GM21717 (cell line): ENCODE measurements around the gene GJC2.
A peak's percentile ranks its signal among the peaks of the same experiment; 100 is the strongest.

Experiments
- ATAC-seq: cut with Tn5 transposase; IDR thresholded peaks from one replicate; pipeline ENCODE4 v1.9.1; 2021; ENCODE audit warnings: mild to moderate bottlenecking, moderate library complexity; ENCODE audit not compliant: unreplicated experiment

GJC2 gene

GRCh38 chr1:228156515-228156881 is 6.8 kb downstream of the GJC2 start:
- no peak for ATAC-seq

- no peak for ATAC-seq
Observed at GRCh38 chr1:228156941-228157728, 7.4 kb downstream of the GJC2 start.

- no peak for ATAC-seq
Observed at GRCh38 chr1:228157729-228158126, 8.0 kb downstream of the GJC2 start.

GRCh38 chr1:228158151-228159007 is 8.6 kb downstream of the GJC2 start:
- ATAC-seq, result no peak

- no peak for ATAC-seq
Observed at GRCh38 chr1:228159008-228159665, 9.4 kb downstream of the GJC2 start.

GRCh38 chr1:228160201-228160761 is 10.6 kb downstream of the GJC2 start:
- ATAC-seq, result no peak

GRCh38 chr1:228161362-228161761 is 11.6 kb downstream of the GJC2 start:
- no peak for ATAC-seq

GRCh38 chr1:228161866-228162265 is 12.1 kb downstream of the GJC2 start:
- no peak for ATAC-seq

- no peak for ATAC-seq
Observed at GRCh38 chr1:228162286-228163006, 12.7 kb downstream of the GJC2 start.

- no peak for ATAC-seq
Observed at GRCh38 chr1:228163007-228163753, 13.4 kb downstream of the GJC2 start.

GRCh38 chr1:228163776-228164519 is 14.2 kb downstream of the GJC2 start:
- no peak for ATAC-seq

- peak; percentile 1 for ATAC-seq
Observed at GRCh38 chr1:228164561-228165371, 15.0 kb downstream of the GJC2 start.

- ATAC-seq, result peak; percentile 83
Observed at GRCh38 chr1:228165372-228166169, 15.8 kb downstream of the GJC2 start, which contains the start of gene IBA57. IBA57 (plus strand) TSS chr1:228165804; CDS start chr1:228165817, 13 bp downstream.

- ATAC-seq, result peak; percentile 78
Observed at GRCh38 chr1:228166170-228166936, 16.6 kb downstream of the GJC2 start.

- no peak for ATAC-seq
Observed at GRCh38 chr1:228168563-228169270, 19.0 kb downstream of the GJC2 start.

GRCh38 chr1:228169345-228169744 is 19.6 kb downstream of the GJC2 start:
- no peak for ATAC-seq
